ENCODE data around the gene HMCN1. TPM values are rescaled to one million over a fixed set of nuclear protein-coding genes. Genes with fewer than 3 reads are reported as not detected.

Gene HMCN1
- total RNA-seq, 1 donor from 2014 or later: 9.2 TPM

DNA sequence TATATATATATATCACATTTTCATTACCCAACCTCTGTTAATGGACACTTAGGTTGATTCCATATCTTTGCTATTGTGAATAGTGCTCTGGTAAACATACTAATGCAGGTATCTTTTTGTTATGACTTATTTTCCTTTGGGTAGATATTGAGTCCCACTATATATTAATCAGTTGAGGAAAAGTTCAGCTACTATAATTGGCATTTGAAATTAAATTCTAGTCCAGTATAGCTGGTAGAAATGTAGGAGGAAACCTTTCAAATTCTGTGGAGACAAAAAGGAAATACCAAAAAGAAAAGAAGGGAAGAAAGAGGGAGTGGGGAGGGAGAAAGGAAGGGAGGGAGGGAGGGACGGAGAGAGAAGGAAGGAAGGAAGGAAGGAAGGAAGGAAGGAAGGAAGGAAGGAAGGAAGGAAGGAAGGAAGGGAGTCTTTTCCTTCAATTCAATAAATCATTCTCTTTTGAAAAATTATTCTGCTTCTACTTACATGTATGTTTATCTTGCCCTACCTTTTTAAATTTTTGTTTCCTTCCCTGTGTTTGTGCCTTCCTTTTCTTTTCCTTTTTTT, 329.0 kb downstream of the HMCN1 start:
- DNase-seq (ENCODE audit: extremely low read depth, low read depth, low spot score): no peak

DNA sequence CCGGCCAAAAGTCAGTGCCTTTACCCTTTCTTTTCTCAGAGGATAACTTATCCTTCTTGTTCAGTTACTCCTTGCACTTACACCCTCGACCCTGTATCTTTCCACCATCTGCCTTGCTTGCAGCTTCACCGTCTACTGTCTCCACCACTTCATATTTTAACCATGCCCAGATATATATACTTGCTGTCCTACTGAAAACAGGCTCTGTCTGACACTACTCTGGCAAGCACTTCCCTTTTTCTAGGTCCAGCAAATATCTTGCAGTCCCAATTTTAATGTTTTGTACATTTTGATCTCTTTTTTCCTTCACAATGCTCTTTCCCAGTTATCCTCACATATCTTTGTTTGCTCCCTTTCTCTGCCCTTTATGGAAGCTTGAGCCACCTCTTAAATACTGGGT, 332.2 kb downstream of the HMCN1 start:
- no peak for DNase-seq (ENCODE audit: extremely low read depth, low read depth, low spot score)

DNA sequence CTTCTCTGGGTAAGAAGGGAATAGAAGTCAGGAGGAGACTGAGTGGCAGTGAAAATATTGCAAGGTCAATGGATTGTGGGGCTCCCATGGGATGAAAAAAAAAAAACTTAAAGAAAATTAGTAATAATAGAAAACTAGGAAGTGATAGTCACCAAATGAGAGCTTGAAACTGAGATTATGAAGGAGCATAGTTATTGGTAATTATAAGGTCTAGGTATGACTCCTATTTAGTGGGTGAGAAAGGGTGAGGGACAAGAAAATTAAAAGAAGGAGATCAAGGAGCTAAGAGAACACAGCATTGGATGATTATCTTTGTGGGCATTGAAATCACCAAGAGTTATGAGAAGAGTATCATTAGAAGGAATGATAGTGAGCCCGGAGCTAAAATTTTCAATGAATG, 339.5 kb downstream of the HMCN1 start:
- no peak for DNase-seq (ENCODE audit: extremely low read depth, low read depth, low spot score)

DNA sequence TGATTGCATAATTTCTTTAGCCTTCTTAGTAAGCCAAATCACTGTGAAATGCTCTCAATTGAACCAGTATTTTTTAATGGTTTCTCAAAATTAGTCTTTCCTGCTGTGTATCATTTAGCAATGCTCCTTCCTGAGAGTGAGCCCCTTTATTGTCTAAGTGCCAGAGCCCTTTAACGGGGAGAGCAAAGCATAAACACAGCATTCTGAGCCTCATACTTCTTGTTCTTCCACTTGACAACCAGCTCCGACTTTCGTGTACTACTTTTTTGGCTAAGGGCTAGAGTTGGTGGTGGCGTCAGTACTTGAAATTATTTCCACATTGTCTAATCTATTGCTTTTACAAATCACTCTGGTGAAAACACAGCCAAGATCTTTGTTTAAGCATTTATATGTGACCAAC, 341.8 kb downstream of the HMCN1 start:
- no peak for DNase-seq (ENCODE audit: extremely low read depth, low read depth, low spot score)

DNA sequence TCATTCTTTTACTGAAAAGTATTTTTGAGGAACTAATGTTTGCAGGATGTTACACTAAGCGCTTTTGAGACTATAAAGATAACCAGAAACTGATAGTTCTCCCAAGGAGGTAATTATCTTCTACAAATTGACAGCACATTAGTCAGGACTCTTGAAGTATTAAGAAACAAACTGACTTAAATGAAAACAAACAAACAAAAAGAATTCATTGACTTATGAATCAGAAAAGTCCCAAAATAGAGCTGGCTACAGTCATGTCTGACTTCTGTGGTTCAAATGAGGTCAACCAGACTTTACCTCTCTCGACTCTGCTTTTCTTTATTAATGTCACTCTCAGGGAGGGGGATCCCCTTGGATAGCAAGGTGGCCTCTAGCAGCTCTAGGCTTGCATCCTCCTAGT, 344.1 kb downstream of the HMCN1 start:
- DNase-seq (ENCODE audit: extremely low read depth, low read depth, low spot score): no peak

DNA sequence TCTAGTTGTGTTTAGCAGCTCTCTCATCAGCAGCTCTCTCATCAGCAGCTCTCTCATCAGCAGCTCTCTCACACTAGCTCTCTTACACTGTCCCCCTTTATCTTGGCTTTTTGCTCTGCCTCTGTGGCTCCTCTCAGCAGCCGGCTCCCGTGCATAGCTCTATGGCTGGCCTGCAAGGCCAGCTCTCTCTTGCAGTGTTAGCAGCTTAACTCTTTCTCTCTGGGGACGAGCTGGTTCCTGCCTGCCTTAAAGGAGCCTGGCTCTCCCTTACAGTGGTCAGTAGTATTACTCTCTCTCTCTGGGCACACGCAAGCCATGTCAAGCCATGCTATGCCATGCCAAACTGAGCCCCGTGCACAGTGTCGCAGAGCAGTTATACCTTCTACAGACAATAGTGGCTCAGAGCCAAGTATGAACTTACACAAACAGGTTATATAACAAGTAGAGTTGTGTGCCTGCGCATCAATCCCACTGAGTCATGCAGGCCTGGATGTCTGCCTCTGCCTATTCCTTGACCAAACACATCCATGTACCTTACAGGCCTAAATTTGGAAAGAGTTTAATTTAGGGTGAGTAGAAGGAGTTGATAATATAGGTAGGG, 345.0 kb downstream of the HMCN1 start:
- no peak for DNase-seq (ENCODE audit: extremely low read depth, low read depth, low spot score)

DNA sequence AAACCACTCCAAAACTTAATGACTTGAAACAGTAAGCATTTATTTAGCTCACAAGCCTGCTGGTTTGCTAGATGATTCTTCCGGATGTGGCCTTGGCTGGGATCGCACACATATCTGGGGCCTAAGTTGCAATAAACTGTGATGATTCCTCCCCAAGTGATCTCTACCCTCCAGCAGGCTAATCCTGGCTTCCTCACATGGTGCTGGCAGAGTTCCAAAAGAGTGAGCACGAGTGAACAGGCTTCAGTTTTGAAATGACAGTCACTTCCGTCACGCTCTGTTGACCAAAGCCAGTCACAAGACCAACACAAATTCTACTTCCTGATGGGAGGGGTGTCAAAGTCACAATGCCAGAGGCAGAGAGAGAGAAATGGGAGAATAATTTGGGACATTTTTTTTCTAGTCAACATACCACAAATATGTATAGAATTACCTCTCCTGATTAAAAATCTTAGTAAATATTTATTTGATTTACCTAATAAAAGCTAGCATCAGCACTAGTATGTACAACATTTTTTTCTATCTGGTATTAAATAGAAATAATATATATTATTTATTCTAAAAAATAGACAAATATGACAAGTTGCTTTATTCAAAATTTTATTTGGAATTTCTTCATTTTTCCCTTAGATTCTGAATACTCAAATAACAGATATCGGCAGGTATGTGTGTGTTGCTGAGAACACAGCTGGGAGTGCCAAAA, 348.2 kb downstream of the HMCN1 start:
- DNase-seq (ENCODE audit: extremely low read depth, low read depth, low spot score): peak; percentile 88

DNA sequence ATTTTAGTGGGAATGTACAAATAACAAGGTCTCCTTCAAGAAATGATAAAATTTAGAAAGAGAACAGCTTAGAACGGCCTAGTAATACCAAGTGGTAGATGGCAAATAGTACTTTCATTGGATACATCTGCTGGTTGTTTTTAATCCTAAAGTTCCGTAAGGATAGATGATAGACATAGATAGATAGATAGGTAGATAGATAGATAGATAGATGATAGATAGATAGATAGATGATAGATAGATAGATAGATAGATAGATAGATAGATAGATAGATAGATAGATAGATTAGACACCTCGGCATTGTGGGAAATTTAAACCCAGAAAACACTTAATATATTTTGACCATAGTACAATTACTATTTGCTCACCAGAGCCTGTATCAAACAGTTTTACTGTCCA, 352.4 kb downstream of the HMCN1 start:
- no peak for DNase-seq (ENCODE audit: extremely low read depth, low read depth, low spot score)

DNA sequence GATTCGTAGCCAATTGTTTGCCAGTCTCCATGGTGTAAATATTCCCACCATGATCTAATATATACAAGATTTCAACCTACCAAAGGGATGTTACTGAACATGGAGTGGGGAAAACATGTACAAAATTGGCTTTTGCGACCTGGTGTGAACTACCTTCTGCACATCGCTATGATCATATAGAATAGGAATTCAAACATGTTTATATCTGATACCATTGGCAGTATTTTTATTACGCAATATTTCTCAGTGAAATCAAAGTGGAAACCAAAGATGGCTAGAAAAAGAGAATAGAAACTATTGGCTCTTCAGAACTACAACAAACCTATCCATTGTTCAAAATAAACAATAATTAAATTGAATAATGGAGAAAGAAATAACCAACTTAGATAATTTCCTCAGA, 355.7 kb downstream of the HMCN1 start:
- no peak for DNase-seq (ENCODE audit: extremely low read depth, low read depth, low spot score)

DNA sequence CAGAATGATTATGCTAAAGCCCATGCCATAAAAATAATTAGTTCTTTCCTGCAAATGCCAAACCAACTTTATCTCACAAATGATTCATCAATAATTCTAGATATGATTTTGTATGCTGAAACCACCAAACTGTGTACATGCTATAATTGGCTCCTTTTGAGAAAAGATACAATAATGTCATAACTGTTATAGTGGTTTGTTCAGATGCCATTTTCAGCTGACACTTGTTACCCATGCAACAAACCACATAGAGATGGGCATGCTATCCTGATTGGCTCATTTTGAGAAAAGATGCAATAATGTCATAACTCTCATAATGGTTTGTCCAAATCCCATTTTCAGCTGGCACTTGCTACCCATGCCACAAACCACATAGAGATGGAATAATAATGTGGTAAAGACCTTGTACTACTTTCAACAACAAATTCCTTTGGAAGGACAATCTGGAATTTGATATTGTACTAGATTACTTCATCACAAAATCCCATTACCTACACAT, 357.1 kb downstream of the HMCN1 start:
- DNase-seq (ENCODE audit: extremely low read depth, low read depth, low spot score): no peak

DNA sequence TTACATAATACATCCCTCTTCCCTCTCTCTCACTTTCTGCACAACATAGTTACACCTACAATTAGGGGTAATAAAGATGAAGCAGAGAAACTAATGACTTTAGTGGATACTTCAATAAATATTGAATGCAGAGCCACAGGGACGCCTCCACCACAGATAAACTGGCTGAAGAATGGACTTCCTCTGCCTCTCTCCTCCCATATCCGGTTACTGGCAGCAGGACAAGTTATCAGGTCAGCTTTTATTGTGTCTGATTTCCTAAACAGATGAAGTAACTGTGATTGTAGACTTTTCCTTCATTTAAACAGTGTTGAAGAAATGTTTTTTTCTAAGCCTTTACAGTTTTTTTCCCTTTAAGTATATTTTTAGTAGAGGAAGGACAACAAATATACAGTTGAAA, 359.2 kb downstream of the HMCN1 start:
- no peak for DNase-seq (ENCODE audit: extremely low read depth, low read depth, low spot score)

DNA sequence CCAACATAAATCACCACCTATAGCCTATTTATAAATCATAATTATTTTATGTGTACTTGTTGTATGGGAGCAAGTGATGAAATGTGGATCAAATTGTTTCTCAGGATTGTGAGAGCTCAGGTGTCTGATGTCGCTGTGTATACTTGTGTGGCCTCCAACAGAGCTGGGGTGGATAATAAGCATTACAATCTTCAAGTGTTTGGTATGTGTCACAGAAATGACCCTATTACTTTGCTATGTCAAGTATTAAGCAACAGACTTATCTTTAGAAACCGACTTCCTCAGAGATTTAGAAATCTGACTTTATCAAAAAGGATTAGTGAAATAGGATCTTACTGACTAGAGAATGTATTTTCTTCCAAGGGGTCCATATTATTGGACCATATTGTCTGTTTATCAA, 360.0 kb downstream of the HMCN1 start:
- no peak for DNase-seq (ENCODE audit: extremely low read depth, low read depth, low spot score)

DNA sequence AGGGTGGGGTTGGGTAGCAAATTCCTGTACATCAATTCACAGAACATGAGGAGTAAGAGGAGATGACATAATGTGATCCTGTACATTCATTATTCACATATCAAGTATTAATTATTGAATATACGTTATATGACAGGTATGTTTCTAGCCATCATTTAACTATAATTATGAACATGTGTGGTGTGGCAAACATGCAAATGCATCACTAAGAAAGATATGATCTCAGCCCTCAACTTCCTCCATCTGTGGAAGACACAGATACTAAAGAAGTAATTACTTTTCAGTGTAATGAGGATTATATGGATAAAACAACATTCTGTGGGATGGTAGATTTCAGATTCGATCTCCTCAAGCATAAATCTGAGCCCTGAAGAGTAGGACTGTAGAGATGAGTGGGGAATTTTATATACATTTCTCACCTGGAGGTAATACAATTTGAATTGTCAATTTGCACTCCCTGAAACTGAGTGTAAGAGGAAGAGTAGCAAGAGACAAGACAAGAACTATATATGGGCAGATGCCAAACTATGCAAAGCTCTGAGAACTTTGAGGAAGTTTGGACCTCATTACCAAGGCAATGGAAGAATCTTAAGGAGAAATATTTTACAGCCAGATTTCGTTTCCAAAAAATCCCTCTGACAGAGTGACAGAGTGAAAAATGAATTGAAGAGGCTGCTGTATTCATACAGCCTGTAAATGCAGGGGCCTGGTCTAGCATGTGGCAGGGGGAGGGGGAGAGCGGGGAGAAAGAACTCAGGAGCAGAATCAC, 365.3 kb downstream of the HMCN1 start:
- DNase-seq (ENCODE audit: extremely low read depth, low read depth, low spot score): no peak

DNA sequence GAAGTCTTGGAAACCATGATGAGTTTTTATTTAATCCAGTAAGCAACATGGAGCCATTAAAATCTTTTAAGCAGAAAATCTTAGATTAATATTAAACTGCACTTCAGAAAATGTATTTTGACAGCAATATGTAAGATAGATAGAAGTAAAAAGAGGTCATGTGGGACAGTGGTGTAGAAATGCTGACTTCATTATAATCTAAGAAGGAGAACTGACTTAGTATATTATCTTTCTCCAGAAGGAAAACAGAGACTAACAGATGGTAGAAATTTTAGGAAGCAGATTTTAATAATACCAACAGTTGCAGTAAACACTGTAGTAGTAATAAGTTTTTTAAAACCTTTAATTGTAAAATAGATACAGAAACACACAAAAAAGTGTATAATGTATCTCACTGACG, 367.9 kb downstream of the HMCN1 start:
- DNase-seq (ENCODE audit: extremely low read depth, low read depth, low spot score): no peak

DNA sequence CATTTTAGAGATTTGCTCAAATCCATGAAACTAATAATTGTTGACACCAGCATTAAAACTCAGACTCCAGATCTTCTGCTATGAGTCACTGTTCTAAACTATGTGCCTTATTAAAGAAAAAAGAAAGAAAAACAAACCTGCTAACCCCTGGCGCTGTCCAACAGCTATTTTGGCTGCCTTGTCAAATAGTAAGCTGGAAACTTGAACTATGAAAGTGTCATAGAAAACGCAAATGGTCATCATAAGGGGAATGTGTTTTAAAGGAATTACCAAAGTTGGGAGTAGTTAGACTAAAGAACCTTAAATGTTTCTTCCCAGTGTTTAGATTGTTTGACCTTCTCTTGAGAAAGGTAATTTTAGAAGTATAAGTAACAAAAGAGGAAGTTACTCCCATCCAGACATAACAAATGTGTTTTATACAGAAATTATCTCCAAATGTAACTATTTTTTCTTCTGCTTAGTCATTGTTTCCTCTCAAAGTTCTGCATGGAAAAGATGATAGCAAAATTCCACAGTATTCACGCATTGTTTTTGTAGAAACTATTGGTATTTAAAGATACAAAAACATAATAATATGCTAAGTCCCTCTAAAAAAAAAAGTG, 368.5 kb downstream of the HMCN1 start:
- peak; percentile 72 for DNase-seq (ENCODE audit: extremely low read depth, low read depth, low spot score)

DNA sequence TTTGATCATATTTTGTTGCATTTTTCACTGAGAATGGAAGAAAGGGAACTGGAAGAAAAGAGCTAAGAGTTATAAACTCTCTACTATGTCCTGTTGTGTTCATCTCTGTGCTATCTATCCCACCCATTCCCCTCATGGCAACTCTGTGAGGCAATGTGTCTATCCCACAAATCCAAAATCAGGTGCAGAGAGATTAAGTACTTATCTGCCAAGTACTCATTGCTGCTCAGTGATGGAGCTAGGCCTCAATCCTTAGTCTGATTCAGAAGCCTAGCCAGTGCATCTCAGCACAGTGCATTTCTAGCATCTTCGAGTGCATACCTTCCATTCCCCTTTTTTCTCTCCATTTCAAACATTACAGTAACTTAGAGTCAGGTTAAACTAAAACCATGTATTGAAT, 370.3 kb downstream of the HMCN1 start:
- DNase-seq (ENCODE audit: extremely low read depth, low read depth, low spot score): no peak

DNA sequence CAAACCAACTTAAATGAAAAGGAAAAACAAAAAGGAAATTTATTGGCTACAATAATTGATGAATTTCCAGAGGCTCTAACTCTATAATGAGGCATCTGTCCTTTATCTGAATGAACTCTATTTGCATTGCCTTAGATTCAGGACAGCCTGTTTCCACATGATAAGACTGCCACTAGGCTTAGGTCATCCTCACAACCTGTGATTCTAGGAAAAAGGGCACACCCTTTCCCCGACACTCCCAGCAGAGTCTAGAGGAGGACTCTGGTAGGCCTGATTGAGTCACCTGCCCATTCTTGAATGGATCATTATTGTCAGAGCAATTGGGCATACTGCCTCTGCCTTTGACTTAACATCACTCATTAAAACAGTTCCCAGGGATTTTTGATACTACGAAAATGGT, 378.1 kb downstream of the HMCN1 start:
- no peak for DNase-seq (ENCODE audit: extremely low read depth, low read depth, low spot score)

DNA sequence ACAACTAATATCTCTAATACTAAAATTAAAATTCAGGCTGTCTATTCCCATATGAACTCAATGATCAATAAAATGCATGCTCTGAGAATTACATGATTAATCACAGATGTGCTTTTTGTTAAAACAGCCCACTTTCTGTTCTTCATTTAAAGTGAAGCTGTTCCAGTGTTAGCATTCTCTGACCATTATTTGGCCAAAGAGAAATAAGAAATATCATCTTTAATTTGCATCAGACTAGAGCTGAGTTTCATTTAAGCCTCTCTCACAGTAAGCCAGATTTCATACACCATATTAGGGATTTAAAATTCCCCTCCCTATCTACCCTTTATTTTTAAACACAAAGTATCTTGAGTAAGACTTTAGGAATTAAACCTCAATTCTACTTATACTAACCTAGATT, 379.3 kb downstream of the HMCN1 start:
- no peak for DNase-seq (ENCODE audit: extremely low read depth, low read depth, low spot score)

DNA sequence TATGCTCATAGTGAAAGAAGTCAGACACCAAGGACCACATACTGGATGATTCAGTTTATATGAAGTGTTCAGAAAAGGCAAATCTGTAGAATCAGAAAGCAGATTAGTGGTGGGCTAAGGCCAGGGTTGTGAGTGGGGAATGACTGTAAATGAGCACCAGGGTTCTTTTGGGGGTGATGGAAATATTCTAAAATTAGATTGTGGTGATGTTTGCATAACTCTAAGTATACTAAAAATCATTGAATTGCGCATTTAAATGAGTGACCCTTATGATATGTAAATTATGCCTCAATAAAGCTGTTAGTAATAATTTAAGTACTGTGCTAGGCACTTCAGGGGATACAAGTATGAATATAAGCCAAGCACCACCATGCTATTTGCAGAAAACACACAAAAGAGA, 384.5 kb downstream of the HMCN1 start:
- no peak for DNase-seq (ENCODE audit: extremely low read depth, low read depth, low spot score)

DNA sequence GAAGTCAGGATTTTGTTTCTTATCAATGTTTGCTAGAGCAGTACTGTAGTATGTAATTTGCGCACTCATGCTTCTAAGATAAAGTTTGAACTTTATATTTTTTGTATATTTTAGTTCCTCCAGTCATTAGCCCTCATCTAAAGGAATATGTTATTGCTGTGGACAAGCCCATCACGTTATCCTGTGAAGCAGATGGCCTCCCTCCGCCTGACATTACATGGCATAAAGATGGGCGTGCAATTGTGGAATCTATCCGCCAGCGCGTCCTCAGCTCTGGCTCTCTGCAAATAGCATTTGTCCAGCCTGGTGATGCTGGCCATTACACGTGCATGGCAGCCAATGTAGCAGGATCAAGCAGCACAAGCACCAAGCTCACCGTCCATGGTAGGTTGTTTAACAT, 388.6 kb downstream of the HMCN1 start:
- no peak for DNase-seq (ENCODE audit: extremely low read depth, low read depth, low spot score)

DNA sequence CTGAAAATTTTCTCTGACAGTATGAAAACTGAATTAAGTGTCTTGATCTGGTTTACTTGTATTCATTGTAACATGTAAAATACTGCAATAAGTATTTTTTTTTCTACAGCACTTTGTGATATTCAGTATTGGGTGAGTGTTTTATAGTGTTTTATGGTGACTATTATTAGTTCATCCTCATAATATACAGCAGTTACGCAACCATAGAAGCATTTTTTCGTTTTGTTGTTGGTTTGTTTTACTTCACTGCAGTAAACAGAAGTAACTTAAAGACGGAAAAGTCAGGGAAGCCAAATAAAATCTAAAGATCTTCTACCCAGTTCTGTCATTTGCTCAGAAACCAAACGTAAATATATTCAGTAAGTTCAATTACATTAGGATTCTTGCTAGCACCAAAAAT, 390.8 kb downstream of the HMCN1 start:
- DNase-seq (ENCODE audit: extremely low read depth, low read depth, low spot score): no peak
